Measurements from ENCODE around the gene MBP. TPM values are rescaled to one million over a fixed set of nuclear protein-coding genes. Genes with fewer than 3 reads are reported as not detected.

MBP gene
- total and polyA plus RNA-seq, 2 donors (not counting 1 experiment from before 2014, with no cell fraction given): 2.3 to 3.6 TPM

DNA sequence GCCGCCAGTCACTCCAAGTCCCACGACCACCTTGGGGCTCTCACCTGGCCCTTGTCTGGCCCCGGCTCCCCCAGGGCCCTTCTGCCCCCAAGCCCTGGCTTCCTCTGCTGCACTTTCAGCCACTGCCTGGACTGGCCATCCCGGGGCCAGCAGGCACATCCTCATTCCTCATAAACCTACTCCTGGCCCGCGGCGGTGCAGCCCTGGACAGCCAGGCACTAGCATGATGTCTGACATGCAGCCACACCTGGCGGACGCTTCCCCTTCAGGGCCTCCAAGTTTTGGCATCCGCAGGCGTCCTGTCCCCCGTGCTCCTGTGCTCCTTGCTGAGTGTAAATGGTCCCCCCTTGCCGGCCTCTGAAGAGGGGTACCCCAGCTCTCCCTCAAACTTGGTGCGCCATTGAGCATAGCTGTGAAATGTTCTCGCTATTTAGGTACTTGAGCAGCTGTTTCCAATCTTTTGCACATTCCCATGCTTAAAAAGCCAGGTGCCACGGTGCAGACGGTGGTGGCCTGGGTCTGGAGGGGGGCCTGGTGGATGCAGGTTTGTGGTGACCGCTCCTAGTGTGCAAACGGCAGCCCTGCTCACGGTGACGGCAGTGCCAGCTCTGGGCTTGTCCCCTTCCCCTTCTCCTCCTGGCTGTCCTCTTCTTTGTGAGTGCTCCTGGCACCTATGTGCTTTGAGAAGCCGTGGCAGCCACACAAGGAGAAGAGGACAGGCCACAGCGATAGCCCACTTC is 123.8 kb downstream of the MBP start:
- no peaks in the 10 kb centered on the region for H3K9me3 ChIP-seq (ENCODE audit: control insufficient read depth, insufficient read depth, low read depth, low read length)
- H4K20me1 ChIP-seq (ENCODE audit: control insufficient read depth, extremely low read depth, insufficient read depth, low read length): no peaks in the 10 kb centered on the region
- no peak overlapping the region for H3K4me3 ChIP-seq (replicated peaks in 1 of 4; ENCODE audit: control extremely low read depth in 1 of 4, insufficient read depth in 1 of 4, low read depth in 3 of 4, low read length in 4 of 4)
- H3K4me2 ChIP-seq (ENCODE audit: extremely low read depth, insufficient read depth, low read length): no peak overlapping the region
- peaks cover 12% of the 10 kb centered on the region for H3K27me3 ChIP-seq (ENCODE audit: control insufficient read depth, insufficient read depth, low read length)
- no peaks in the 10 kb centered on the region for H3K4me1 ChIP-seq (ENCODE audit: control insufficient read depth, extremely low read depth, insufficient read depth, low read length)
- TF ChIP-seq CTCF (conservative IDR thresholded peaks at IDR 0.05 in 1 of 2, IDR thresholded peaks at IDR 0.05 in 1 of 2; ENCODE audit: low read depth in 1 of 2, low read length in 2 of 2) (no peak), EZH2 (IDR thresholded peaks at IDR 0.05; ENCODE audit: low read length, missing control alignments) (no peak)
- no peaks in the 10 kb centered on the region for H3K36me3 ChIP-seq (ENCODE audit: control insufficient read depth, insufficient read depth, low read length)
- no peak overlapping the region for H3K27ac ChIP-seq (ENCODE audit: insufficient read depth, low read length)
- H3K79me2 ChIP-seq (ENCODE audit: control insufficient read depth, insufficient read depth, low read length): no peaks in the 10 kb centered on the region
- H3K9ac ChIP-seq (ENCODE audit: insufficient read depth, low read length): no peak overlapping the region
- H2AFZ ChIP-seq (ENCODE audit: low read length): no peak overlapping the region
- DNase-seq (ENCODE audit: low read depth in 2 of 2): no peak

- H3K4me2 ChIP-seq (ENCODE audit: extremely low read depth, insufficient read depth, low read length): no peak overlapping the region
- TF ChIP-seq EZH2 (IDR thresholded peaks at IDR 0.05; ENCODE audit: low read length, missing control alignments): no peak
- TF ChIP-seq CTCF (conservative IDR thresholded peaks at IDR 0.05 in 1 of 2, IDR thresholded peaks at IDR 0.05 in 1 of 2; ENCODE audit: low read depth in 1 of 2, low read length in 2 of 2): no peak
- H3K4me3 ChIP-seq (replicated peaks in 1 of 4; ENCODE audit: control extremely low read depth in 1 of 4, insufficient read depth in 1 of 4, low read depth in 3 of 4, low read length in 4 of 4): no peak overlapping the region
- DNase-seq (ENCODE audit: low read depth in 2 of 2): no peak
- no peaks in the 10 kb centered on the region for H3K9me3 ChIP-seq (ENCODE audit: control insufficient read depth, insufficient read depth, low read depth, low read length)
- H3K27ac ChIP-seq (ENCODE audit: insufficient read depth, low read length): no peak overlapping the region
- H2AFZ ChIP-seq (ENCODE audit: low read length): no peak overlapping the region
- no peak overlapping the region for H3K9ac ChIP-seq (ENCODE audit: insufficient read depth, low read length)
- H3K27me3 ChIP-seq (ENCODE audit: control insufficient read depth, insufficient read depth, low read length): peaks cover 11% of the 10 kb centered on the region
- H3K79me2 ChIP-seq (ENCODE audit: control insufficient read depth, insufficient read depth, low read length): no peaks in the 10 kb centered on the region
- no peaks in the 10 kb centered on the region for H3K4me1 ChIP-seq (ENCODE audit: control insufficient read depth, extremely low read depth, insufficient read depth, low read length)
- no peaks in the 10 kb centered on the region for H3K36me3 ChIP-seq (ENCODE audit: control insufficient read depth, insufficient read depth, low read length)
- no peaks in the 10 kb centered on the region for H4K20me1 ChIP-seq (ENCODE audit: control insufficient read depth, extremely low read depth, insufficient read depth, low read length)
Observed at GRCh38 chr18:77008006-77008405, 124.6 kb downstream of the MBP start.

- no peak overlapping the region for H3K27ac ChIP-seq (ENCODE audit: insufficient read depth, low read length)
- no peak overlapping the region for H3K9ac ChIP-seq (ENCODE audit: insufficient read depth, low read length)
- H3K79me2 ChIP-seq (ENCODE audit: control insufficient read depth, insufficient read depth, low read length): no peaks in the 10 kb centered on the region
- no peak overlapping the region for H3K4me3 ChIP-seq (replicated peaks in 1 of 4; ENCODE audit: control extremely low read depth in 1 of 4, insufficient read depth in 1 of 4, low read depth in 3 of 4, low read length in 4 of 4)
- no peaks in the 10 kb centered on the region for H3K9me3 ChIP-seq (ENCODE audit: control insufficient read depth, insufficient read depth, low read depth, low read length)
- no peak for TF ChIP-seq CTCF (conservative IDR thresholded peaks at IDR 0.05 in 1 of 2, IDR thresholded peaks at IDR 0.05 in 1 of 2; ENCODE audit: low read depth in 1 of 2, low read length in 2 of 2)
- H4K20me1 ChIP-seq (ENCODE audit: control insufficient read depth, extremely low read depth, insufficient read depth, low read length): no peaks in the 10 kb centered on the region
- H3K27me3 ChIP-seq (ENCODE audit: control insufficient read depth, insufficient read depth, low read length): peaks cover 11% of the 10 kb centered on the region
- H2AFZ ChIP-seq (ENCODE audit: low read length): no peak overlapping the region
- H3K4me1 ChIP-seq (ENCODE audit: control insufficient read depth, extremely low read depth, insufficient read depth, low read length): no peaks in the 10 kb centered on the region
- no peak overlapping the region for H3K4me2 ChIP-seq (ENCODE audit: extremely low read depth, insufficient read depth, low read length)
- H3K36me3 ChIP-seq (ENCODE audit: control insufficient read depth, insufficient read depth, low read length): no peaks in the 10 kb centered on the region
- DNase-seq (ENCODE audit: low read depth in 2 of 2): no peak
Observed at GRCh38 chr18:77007251-77007650, 125.3 kb downstream of the MBP start.
